Caco-2 (cell line): ENCODE measurements around the gene RAB9A. TPM values are rescaled to one million over a fixed set of nuclear protein-coding genes. Genes with fewer than 3 reads are reported as not detected.

Experiments
- BruUV-seq: library from RNA; stranded (reverse); fragments of 400-500 nt; replicated peaks from 2 replicates; lab custom pipeline; 2021; lab: Mats Ljungman, UMichigan
- CTCF ChIA-PET: fragments of 300-600 bp; sonication (Branson Sonifier 250); formaldehyde crosslinking; loops from one replicate; lab custom pipeline; 2022; ENCODE audit warnings: antibody characterized with exemption; lab: Charles Lee
- POLR2A ChIA-PET: fragments of 300-600 bp; sonication (Branson Sonifier 250); formaldehyde crosslinking; loops from one replicate; lab custom pipeline; 2022; ENCODE audit warnings: antibody characterized with exemption; lab: Charles Lee
- DNase-seq, 2 experiments: peaks; one replicate each; pipeline versions ENCODE4 v3.0.0 to v3.0.0-alpha.2; 2020 to 2022
- H3K27me3 ChIP-seq: replicated peaks from 2 replicates; pipeline ENCODE4 v1.6.0; 2011; ENCODE audit warnings: low read length; ENCODE audit not compliant: control insufficient read depth, insufficient read depth
- H3K36me3 ChIP-seq: 2 replicates; pipeline ENCODE4 v1.5.1; 2011; ENCODE audit warnings: low read length; ENCODE audit not compliant: control insufficient read depth, insufficient read depth
- H3K4me1 ChIP-seq: fragments of 250-450 bp; sonication (Bioruptor Pico); 2 replicates; pipeline ENCODE4 v1.5.1; 2020; ENCODE audit warnings: mild to moderate bottlenecking
- H3K4me3 ChIP-seq: 2 replicates; pipeline ENCODE4 v1.5.1; 2011; ENCODE audit warnings: low read depth, mild to moderate bottlenecking, control low read depth, low read length
- H3K9me3 ChIP-seq: fragments of 250-450 bp; sonication (Bioruptor Pico); 2 replicates; pipeline ENCODE4 v1.5.1; 2020; ENCODE audit warnings: mild to moderate bottlenecking, moderate library complexity
- H3K27ac Mint-ChIP-seq: one replicate; pipeline ENCODE4 v1.8.0; 2022; ENCODE audit warnings: mixed read lengths; ENCODE audit not compliant: unreplicated experiment
- H3K27me3 Mint-ChIP-seq: one replicate; pipeline ENCODE4 v1.8.0; 2022; ENCODE audit warnings: mixed read lengths; ENCODE audit not compliant: insufficient read depth, unreplicated experiment
- H3K36me3 Mint-ChIP-seq: one replicate; pipeline ENCODE4 v1.8.0; 2022; ENCODE audit warnings: mild to moderate bottlenecking, mixed read lengths; ENCODE audit not compliant: insufficient read depth, unreplicated experiment
- H3K4me1 Mint-ChIP-seq: one replicate; pipeline ENCODE4 v1.8.0; 2022; ENCODE audit warnings: low read depth, mixed read lengths; ENCODE audit not compliant: unreplicated experiment
- H3K4me3 Mint-ChIP-seq: one replicate; pipeline ENCODE4 v1.8.0; 2022; ENCODE audit warnings: mild to moderate bottlenecking, moderate library complexity, mixed read lengths; ENCODE audit not compliant: unreplicated experiment
- H3K9me3 Mint-ChIP-seq: one replicate; pipeline ENCODE4 v1.8.0; 2022; ENCODE audit warnings: mixed read lengths; ENCODE audit not compliant: unreplicated experiment
- CTCF ChIP-seq, 2 experiments: fragments of 200-600 bp in 1 of 2; IDR thresholded peaks; 1 replicate in 1 of 2; 2 replicates in 1 of 2; pipeline versions ENCODE4 v1.5.1 to v1.8.0; 2011 to 2022; ENCODE audit warnings: antibody characterized with exemption in 1 of 2, control low read depth in 1 of 2, inconsistent platforms in 1 of 2, low read depth in 1 of 2, low read length in 1 of 2, mild to moderate bottlenecking in 1 of 2, moderate library complexity in 1 of 2; ENCODE audit not compliant: insufficient read depth in 1 of 2, severe bottlenecking in 1 of 2, unreplicated experiment in 1 of 2
- intact Hi-C: fragments of 100-400 bp; cut with micrococcal nuclease; formaldehyde crosslinking; loops from one replicate; pipeline ENCODE4 v1.10.0; 2022; ENCODE audit not compliant: unreplicated experiment
- total RNA-seq: library from RNA; stranded (reverse); gene quantifications from 2 replicates; pipeline ENCODE4 v1.2.3, GENCODE V29; 2022

RAB9A gene
- total RNA-seq, 1 experiment from 2014 or later = 22.9 TPM

- no peak overlapping the region for H3K4me3 Mint-ChIP-seq
- no peak overlapping the region for H3K4me3 ChIP-seq
- peaks cover 16% of the 10 kb centered on the region for H3K36me3 Mint-ChIP-seq
- no peaks in the 10 kb centered on the region for H3K4me1 Mint-ChIP-seq
- no peak for DNase-seq
- H3K27me3 ChIP-seq = no peaks in the 10 kb centered on the region
- no peaks in the 10 kb centered on the region for H3K9me3 ChIP-seq
- no peaks in the 10 kb centered on the region for H3K4me1 ChIP-seq
- ChIA-PET CTCF (no interaction called here), POLR2A (no interaction called here)
- H3K27ac Mint-ChIP-seq = no peak overlapping the region
- TF ChIP-seq CTCF (IDR thresholded peaks at IDR 0.05; ENCODE audit: insufficient read depth in 1 of 2, low read depth in 1 of 2, low read length in 1 of 2, severe bottlenecking in 1 of 2, unreplicated experiment in 1 of 2) = no peak
- intact Hi-C loops = no loop called here
- H3K9me3 Mint-ChIP-seq = no peaks in the 10 kb centered on the region
- no peaks in the 10 kb centered on the region for H3K27me3 Mint-ChIP-seq
- H3K36me3 ChIP-seq = no peaks in the 10 kb centered on the region
- no TSS peak for BruUV-seq
Observed at GRCh38 chrX:13711141-13711540, 22.2 kb downstream of the RAB9A start.

- H3K27me3 ChIP-seq = no peaks in the 10 kb centered on the region
- no peaks in the 10 kb centered on the region for H3K36me3 ChIP-seq
- H3K27ac Mint-ChIP-seq = no peak overlapping the region
- no peak overlapping the region for H3K4me3 ChIP-seq
- no peak for TF ChIP-seq CTCF (IDR thresholded peaks at IDR 0.05; ENCODE audit: insufficient read depth in 1 of 2, low read depth in 1 of 2, low read length in 1 of 2, severe bottlenecking in 1 of 2, unreplicated experiment in 1 of 2)
- no peaks in the 10 kb centered on the region; the same call in 1 of the 2 replicates for H3K4me1 ChIP-seq
- no peaks in the 10 kb centered on the region for H3K27me3 Mint-ChIP-seq
- H3K4me3 Mint-ChIP-seq = no peak overlapping the region
- H3K9me3 ChIP-seq = no peaks in the 10 kb centered on the region
- no peaks in the 10 kb centered on the region for H3K9me3 Mint-ChIP-seq
- peaks cover 8% of the 10 kb centered on the region for H3K4me1 Mint-ChIP-seq
- no TSS peak for BruUV-seq
- peaks cover 27% of the 10 kb centered on the region for H3K36me3 Mint-ChIP-seq
- intact Hi-C loops = no loop called here
- no peak for DNase-seq
- CTCF ChIA-PET = no interaction called here
- POLR2A ChIA-PET = no interaction called here
Observed at GRCh38 chrX:13716455-13716854, 27.5 kb downstream of the RAB9A start.

GRCh38 chrX:13716905-13717304 lies 28.0 kb downstream of the RAB9A start:
- H3K4me1 Mint-ChIP-seq = peaks cover 8% of the 10 kb centered on the region
- Histone ChIP-seq H3K4me1 (no peaks in the 10 kb centered on the region; the same call in 1 of the 2 replicates), H3K9me3 (no peaks in the 10 kb centered on the region), H3K4me3 (no peak overlapping the region), H3K27me3 (no peaks in the 10 kb centered on the region), H3K36me3 (no peaks in the 10 kb centered on the region)
- H3K9me3 Mint-ChIP-seq = no peaks in the 10 kb centered on the region
- H3K4me3 Mint-ChIP-seq = no peak overlapping the region
- TF ChIP-seq CTCF (IDR thresholded peaks at IDR 0.05; ENCODE audit: insufficient read depth in 1 of 2, low read depth in 1 of 2, low read length in 1 of 2, severe bottlenecking in 1 of 2, unreplicated experiment in 1 of 2) = no peak
- POLR2A ChIA-PET = no interaction called here
- CTCF ChIA-PET = no interaction called here
- H3K27ac Mint-ChIP-seq = no peak overlapping the region
- BruUV-seq = no TSS peak
- intact Hi-C loops = no loop called here
- no peaks in the 10 kb centered on the region for H3K27me3 Mint-ChIP-seq
- DNase-seq = no peak
- H3K36me3 Mint-ChIP-seq = peaks cover 27% of the 10 kb centered on the region
